Suprapubic skin (tissue), 4 donors: ENCODE results near the gene MRPS18A. TPM values are rescaled to one million over a fixed set of nuclear protein-coding genes. Genes with fewer than 3 reads are reported as not detected.

Experiments
- DNase-seq, 2 donors: peaks; one replicate each; pipeline ENCODE4 v3.0.0-alpha.2; 2019; ENCODE audit warnings: low spot score in 2 of 2
- H3K27ac ChIP-seq: fragments of 200-600 bp; sonication (generic); one replicate; pipeline ENCODE4 v1.5.1; 2019
- H3K27me3 ChIP-seq: fragments of 200-600 bp; sonication (generic); one replicate; pipeline ENCODE4 v1.5.1; 2019
- H3K36me3 ChIP-seq: fragments of 200-600 bp; sonication (generic); one replicate; pipeline ENCODE4 v1.5.1; 2019
- H3K4me1 ChIP-seq: fragments of 200-600 bp; sonication (generic); one replicate; pipeline ENCODE4 v1.5.1; 2019
- H3K4me3 ChIP-seq: fragments of 200-600 bp; sonication (generic); one replicate; pipeline ENCODE4 v1.5.1; 2019; ENCODE audit warnings: mild to moderate bottlenecking
- H3K9me3 ChIP-seq: fragments of 200-600 bp; sonication (generic); one replicate; pipeline ENCODE4 v1.5.1; 2019
- EP300 ChIP-seq: sonication (generic); formaldehyde crosslinking; IDR thresholded peaks from one replicate; pipeline ENCODE4 v1.6.1; 2017; ENCODE audit warnings: antibody characterized with exemption
- POLR2A ChIP-seq, 2 donors: fragments of 450-650 bp; IDR thresholded peaks; one replicate each; pipeline ENCODE4 v1.6.1; 2017; ENCODE audit warnings: antibody characterized with exemption in 2 of 2, mild to moderate bottlenecking in 2 of 2, moderate library complexity in 2 of 2
- POLR2AphosphoS5 ChIP-seq, 3 donors: sonication (generic); formaldehyde crosslinking; IDR thresholded peaks; one replicate each; pipeline ENCODE4 v1.6.1; 2017; ENCODE audit warnings: antibody characterized with exemption in 3 of 3
- WGBS: methylation state at CpG from one replicate; pipeline ENCODE4 v1.1.5; 2018; 5-methylcytosine and 5-hydroxymethylcytosine counted together
- total RNA-seq, 4 donors: library from RNA; depleted of rRNA; stranded (reverse); fragments of >200 nt; gene quantifications; one replicate each; pipeline ENCODE4 v1.1.0, GENCODE V29; 2016
- TF ChIP-seq, protein P1 (sequence below), 2 donors: fragments of 200-600 bp in 1 of 2; fragments of 450-650 bp in 1 of 2; sonication (generic) in 1 of 2; IDR thresholded peaks; one replicate each; pipeline ENCODE4 v1.5.1; 2016 to 2019; ENCODE audit warnings: antibody characterized with exemption in 2 of 2, mild to moderate bottlenecking in 1 of 2, moderate library complexity in 1 of 2

The MRPS18A gene
- total RNA-seq, 4 donors from 2014 or later, result 43.6 to 59.0 (median 48.6) TPM

DNA sequence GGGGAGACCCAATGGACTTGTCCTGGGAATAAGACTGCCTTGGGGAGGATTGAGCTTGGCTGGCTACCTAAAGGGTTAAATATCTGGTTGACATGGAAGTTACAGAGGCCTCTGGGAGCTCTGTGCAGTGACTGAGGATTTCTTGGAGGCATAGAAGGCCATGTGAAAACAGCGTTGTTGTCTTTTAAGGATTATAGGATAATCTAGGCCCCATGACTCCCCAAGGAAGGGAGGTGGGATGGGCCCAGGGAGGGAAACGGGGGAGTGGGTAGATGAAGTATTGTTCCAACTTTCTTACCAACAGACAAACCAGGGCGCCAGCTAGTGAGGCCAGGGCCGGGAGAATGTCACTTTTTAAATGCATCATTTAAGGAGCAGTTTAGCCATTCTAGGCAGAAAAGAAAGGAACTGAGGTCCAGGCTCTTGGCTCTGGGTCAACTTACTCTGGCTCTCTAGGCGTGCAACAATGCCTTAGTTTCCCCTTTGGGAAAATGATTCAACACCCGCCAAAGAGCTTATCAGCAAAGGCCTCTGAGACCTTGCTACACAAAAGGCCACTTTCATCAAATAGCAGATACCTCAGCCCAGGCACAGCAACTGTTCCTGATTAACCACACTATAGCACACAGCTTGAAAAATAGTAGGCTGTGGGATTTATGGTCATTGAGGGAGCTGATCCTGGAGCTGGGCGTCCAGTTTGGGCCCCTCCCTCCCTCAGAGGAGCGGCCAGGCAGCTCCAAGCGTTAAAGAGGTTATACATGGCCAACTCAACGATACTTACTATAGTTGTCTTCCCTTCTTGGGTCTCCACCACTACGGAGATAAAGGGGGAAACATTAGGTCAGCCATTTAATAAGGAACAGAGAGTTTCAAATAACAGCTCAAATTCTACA is 7.0 kb downstream of the MRPS18A start:
- TF ChIP-seq EP300 (no peak), POLR2AphosphoS5 (IDR thresholded peaks at IDR 0.05) (no peak), POLR2A (IDR thresholded peaks at IDR 0.05) (no peak)
- TF ChIP-seq, protein P1, sequence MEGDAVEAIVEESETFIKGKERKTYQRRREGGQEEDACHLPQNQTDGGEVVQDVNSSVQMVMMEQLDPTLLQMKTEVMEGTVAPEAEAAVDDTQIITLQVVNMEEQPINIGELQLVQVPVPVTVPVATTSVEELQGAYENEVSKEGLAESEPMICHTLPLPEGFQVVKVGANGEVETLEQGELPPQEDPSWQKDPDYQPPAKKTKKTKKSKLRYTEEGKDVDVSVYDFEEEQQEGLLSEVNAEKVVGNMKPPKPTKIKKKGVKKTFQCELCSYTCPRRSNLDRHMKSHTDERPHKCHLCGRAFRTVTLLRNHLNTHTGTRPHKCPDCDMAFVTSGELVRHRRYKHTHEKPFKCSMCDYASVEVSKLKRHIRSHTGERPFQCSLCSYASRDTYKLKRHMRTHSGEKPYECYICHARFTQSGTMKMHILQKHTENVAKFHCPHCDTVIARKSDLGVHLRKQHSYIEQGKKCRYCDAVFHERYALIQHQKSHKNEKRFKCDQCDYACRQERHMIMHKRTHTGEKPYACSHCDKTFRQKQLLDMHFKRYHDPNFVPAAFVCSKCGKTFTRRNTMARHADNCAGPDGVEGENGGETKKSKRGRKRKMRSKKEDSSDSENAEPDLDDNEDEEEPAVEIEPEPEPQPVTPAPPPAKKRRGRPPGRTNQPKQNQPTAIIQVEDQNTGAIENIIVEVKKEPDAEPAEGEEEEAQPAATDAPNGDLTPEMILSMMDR (IDR thresholded peaks at IDR 0.05), result no peak
- 78% methylated on average over 11 of the region's 11 CpGs for WGBS
- no peak for DNase-seq
- no peak overlapping the region for H3K4me3 ChIP-seq
- H3K27me3 ChIP-seq, result no peaks in the 10 kb centered on the region
- H3K27ac ChIP-seq, result no peak overlapping the region
- peaks cover 56% of the 10 kb centered on the region for H3K36me3 ChIP-seq
- H3K9me3 ChIP-seq, result no peaks in the 10 kb centered on the region
- H3K4me1 ChIP-seq, result peaks cover 3% of the 10 kb centered on the region

DNA sequence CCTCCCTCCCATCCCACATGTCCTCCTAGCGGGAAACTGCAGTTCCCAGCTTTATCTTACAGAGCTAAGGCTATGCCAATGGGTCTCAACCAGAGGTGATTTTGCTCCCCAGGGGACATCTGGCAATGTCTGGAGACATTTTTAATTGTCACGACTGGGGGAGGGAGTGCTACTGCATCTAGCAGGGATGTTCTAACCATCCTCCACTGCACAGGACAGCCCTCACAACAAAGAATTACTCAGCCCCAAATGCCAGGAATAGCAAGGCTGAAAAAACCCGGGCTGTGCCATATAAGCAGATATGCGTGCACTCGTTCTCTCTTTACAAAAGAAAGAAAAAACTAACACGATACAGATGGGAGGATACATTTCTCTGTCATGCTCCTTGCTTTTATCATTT is 8.5 kb downstream of the MRPS18A start:
- 81% methylated on average over 6 of the region's 6 CpGs for WGBS

DNA sequence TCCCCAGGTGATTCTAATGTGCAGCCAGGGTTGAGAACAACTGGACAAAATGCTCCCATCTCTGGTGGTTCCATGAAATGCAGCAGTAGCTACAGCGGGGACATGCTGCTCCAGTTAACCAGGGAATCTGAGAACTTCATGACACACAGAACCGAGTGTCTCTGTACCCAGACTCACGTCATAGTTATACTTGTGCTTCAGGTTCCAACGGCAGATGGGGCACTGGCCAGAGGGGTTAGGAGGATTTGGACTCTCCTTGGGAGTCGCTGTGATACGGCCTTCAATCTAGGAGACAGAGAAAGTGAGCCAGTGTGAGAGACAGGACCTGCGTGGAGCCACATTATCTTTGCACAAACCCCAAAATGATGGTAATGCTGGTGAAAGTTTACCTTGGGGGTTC is 9.2 kb downstream of the MRPS18A start:
- no peak for TF ChIP-seq EP300
- no peak for TF ChIP-seq POLR2A (IDR thresholded peaks at IDR 0.05)
- TF ChIP-seq POLR2AphosphoS5 (IDR thresholded peaks at IDR 0.05), result no peak
- TF ChIP-seq, protein P1 (IDR thresholded peaks at IDR 0.05), result no peak
- 100% methylated on average over 4 of the region's 7 CpGs for WGBS
- H3K9me3 ChIP-seq, result no peaks in the 10 kb centered on the region
- H3K27me3 ChIP-seq, result no peaks in the 10 kb centered on the region
- no peak overlapping the region for H3K27ac ChIP-seq
- H3K4me1 ChIP-seq, result peaks cover 3% of the 10 kb centered on the region
- H3K36me3 ChIP-seq, result peaks cover 78% of the 10 kb centered on the region
- no peak for DNase-seq
- no peak overlapping the region for H3K4me3 ChIP-seq

More for the DNA sequence above, 8.5 kb downstream of the MRPS18A start:
- H3K36me3 ChIP-seq, result peaks cover 71% of the 10 kb centered on the region
- no peaks in the 10 kb centered on the region for H3K27me3 ChIP-seq
- peaks cover 3% of the 10 kb centered on the region for H3K4me1 ChIP-seq
- H3K9me3 ChIP-seq, result no peaks in the 10 kb centered on the region
- no peak for DNase-seq
- TF ChIP-seq EP300 (no peak), POLR2AphosphoS5 (IDR thresholded peaks at IDR 0.05) (no peak), POLR2A (IDR thresholded peaks at IDR 0.05) (no peak)
- TF ChIP-seq, protein P1 (IDR thresholded peaks at IDR 0.05), result no peak
- H3K4me3 ChIP-seq, result no peak overlapping the region
- no peak overlapping the region for H3K27ac ChIP-seq

DNA sequence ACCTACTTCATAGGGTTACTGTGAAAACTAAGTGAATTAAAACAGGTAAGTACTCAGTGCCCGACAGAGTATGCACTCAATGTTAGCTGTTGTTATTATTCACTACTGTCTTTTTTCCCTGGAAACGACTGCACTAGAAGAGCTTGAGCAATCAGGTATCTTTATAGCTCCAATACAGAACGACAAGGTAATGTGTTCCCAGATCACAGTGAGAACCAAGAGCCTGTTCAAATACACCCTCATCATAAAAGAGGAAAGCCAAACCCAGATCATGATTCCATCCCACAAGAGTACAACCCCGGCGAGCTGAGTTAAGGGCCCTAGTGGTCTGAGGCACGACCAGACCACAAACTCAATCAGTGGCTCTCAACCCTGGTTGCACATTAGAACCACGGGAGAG is 9.8 kb downstream of the MRPS18A start:
- Histone ChIP-seq H3K4me1 (peaks cover 2% of the 10 kb centered on the region), H3K4me3 (no peak overlapping the region), H3K27me3 (no peaks in the 10 kb centered on the region), H3K36me3 (peaks cover 81% of the 10 kb centered on the region), H3K9me3 (no peaks in the 10 kb centered on the region), H3K27ac (no peak overlapping the region)
- TF ChIP-seq POLR2AphosphoS5 (IDR thresholded peaks at IDR 0.05), result no peak
- TF ChIP-seq, protein P1 (IDR thresholded peaks at IDR 0.05), result no peak
- TF ChIP-seq POLR2A (IDR thresholded peaks at IDR 0.05), result no peak
- no peak for TF ChIP-seq EP300
- 87% methylated on average over 7 of the region's 7 CpGs for WGBS
- no peak for DNase-seq

DNA sequence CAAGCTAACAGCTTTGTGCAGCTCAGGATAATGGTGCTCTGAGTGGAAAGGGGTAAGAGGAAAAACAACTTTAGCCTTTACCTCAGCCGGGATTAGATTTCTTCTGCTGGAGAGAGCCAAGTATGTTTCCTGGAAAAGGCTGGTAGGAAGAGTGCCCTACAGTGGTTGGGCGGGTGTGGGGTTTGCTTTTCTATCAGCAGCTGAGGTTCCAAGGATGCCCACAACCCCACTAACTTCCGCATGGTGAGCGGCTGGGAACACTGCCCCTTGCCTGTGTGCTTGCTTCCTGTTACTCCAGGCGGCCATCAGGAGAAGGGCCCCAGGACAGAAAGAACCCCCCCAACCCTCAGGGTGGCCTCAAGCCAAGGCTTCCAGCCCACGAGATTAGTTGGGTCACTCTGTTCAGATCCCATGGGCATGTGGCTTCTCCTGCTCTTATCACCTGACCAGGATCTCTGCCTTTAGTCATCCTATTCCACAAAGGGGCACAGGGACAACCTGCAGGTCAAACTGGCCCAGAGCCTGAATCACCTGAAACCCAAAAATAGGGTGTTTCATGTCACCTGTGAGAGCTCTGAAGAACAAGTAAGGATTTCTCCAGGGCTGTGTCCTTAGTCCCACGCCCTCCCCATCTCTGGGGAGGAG is 10.5 kb downstream of the MRPS18A start:
- Histone ChIP-seq H3K4me3 (no peak overlapping the region), H3K27me3 (no peaks in the 10 kb centered on the region), H3K4me1 (no peaks in the 10 kb centered on the region), H3K27ac (no peak overlapping the region), H3K9me3 (no peaks in the 10 kb centered on the region), H3K36me3 (peaks cover 88% of the 10 kb centered on the region)
- DNase-seq, result no peak
- WGBS, result 86% methylated on average over 7 of the region's 7 CpGs
- TF ChIP-seq EP300, result no peak
- no peak for TF ChIP-seq POLR2A (IDR thresholded peaks at IDR 0.05)
- TF ChIP-seq POLR2AphosphoS5 (IDR thresholded peaks at IDR 0.05), result no peak
- TF ChIP-seq, protein P1 (IDR thresholded peaks at IDR 0.05), result no peak
